ENCODE data around the gene PTPRQ. TPM values are rescaled to one million over a fixed set of nuclear protein-coding genes. Genes with fewer than 3 reads are reported as not detected.
"Not testable (repeated sequence)": the region's sequence is repeated elsewhere in the genome, so short reads cannot be mapped to it uniquely, and the experiment has no call there.

Gene PTPRQ
- total RNA-seq, 1 donor from 2014 or later: not detected

GRCh38 chr12:80655751-80656150 lies 211.7 kb downstream of the PTPRQ start:
- no peak for TF ChIP-seq CTCF (conservative IDR thresholded peaks at IDR 0.05)
- Mint-ChIP-seq H3K27me3 (ENCODE audit: low read depth) (no peaks in the 10 kb centered on the region), H3K4me1 (peaks cover 5% of the 10 kb centered on the region), H3K4me3 (no peak overlapping the region), H3K9me3 (no peaks in the 10 kb centered on the region), H3K36me3 (ENCODE audit: low read depth) (no peaks in the 10 kb centered on the region), H3K27ac (ENCODE audit: unreplicated experiment) (no peak overlapping the region)
- DNase-seq (ENCODE audit: low read depth, low spot score): no peak

GRCh38 chr12:80659512-80660063 lies 215.6 kb downstream of the PTPRQ start:
- no peak for TF ChIP-seq CTCF (conservative IDR thresholded peaks at IDR 0.05)
- H3K4me3 Mint-ChIP-seq: no peak overlapping the region
- no peaks in the 10 kb centered on the region for H3K36me3 Mint-ChIP-seq (ENCODE audit: low read depth)
- DNase-seq (ENCODE audit: low read depth, low spot score): no peak
- H3K27ac Mint-ChIP-seq (ENCODE audit: unreplicated experiment): no peak overlapping the region
- H3K27me3 Mint-ChIP-seq (ENCODE audit: low read depth): no peaks in the 10 kb centered on the region
- H3K4me1 Mint-ChIP-seq: no peaks in the 10 kb centered on the region
- no peaks in the 10 kb centered on the region for H3K9me3 Mint-ChIP-seq

- Mint-ChIP-seq H3K36me3 (ENCODE audit: low read depth) (no peaks in the 10 kb centered on the region), H3K27ac (ENCODE audit: unreplicated experiment) (no peak overlapping the region), H3K4me1 (no peaks in the 10 kb centered on the region), H3K27me3 (ENCODE audit: low read depth) (peaks cover 5% of the 10 kb centered on the region), H3K4me3 (no peak overlapping the region), H3K9me3 (no peaks in the 10 kb centered on the region)
- no peak for DNase-seq (ENCODE audit: low read depth, low spot score)
- TF ChIP-seq CTCF (conservative IDR thresholded peaks at IDR 0.05): no peak
Observed at GRCh38 chr12:80662586-80662985, 218.6 kb downstream of the PTPRQ start.

GRCh38 chr12:80670214-80670613 lies 226.2 kb downstream of the PTPRQ start:
- Mint-ChIP-seq H3K27ac (ENCODE audit: unreplicated experiment) (no peak overlapping the region), H3K9me3 (no peaks in the 10 kb centered on the region), H3K4me3 (no peak overlapping the region), H3K36me3 (ENCODE audit: low read depth) (no peaks in the 10 kb centered on the region), H3K4me1 (no peaks in the 10 kb centered on the region), H3K27me3 (ENCODE audit: low read depth) (peaks cover 8% of the 10 kb centered on the region)
- DNase-seq (ENCODE audit: low read depth, low spot score): no peak
- TF ChIP-seq CTCF (conservative IDR thresholded peaks at IDR 0.05): no peak

- DNase-seq (ENCODE audit: low read depth, low spot score); H3K4me3 Mint-ChIP-seq; H3K9me3 Mint-ChIP-seq; H3K4me1 Mint-ChIP-seq; H3K36me3 Mint-ChIP-seq (ENCODE audit: low read depth); H3K27me3 Mint-ChIP-seq (ENCODE audit: low read depth); H3K27ac Mint-ChIP-seq (ENCODE audit: unreplicated experiment): not testable (repeated sequence)
Observed at GRCh38 chr12:80676042-80676636, 232.1 kb downstream of the PTPRQ start.

- no peak for DNase-seq (ENCODE audit: low read depth, low spot score)
- Mint-ChIP-seq H3K36me3 (ENCODE audit: low read depth) (no peaks in the 10 kb centered on the region), H3K27ac (ENCODE audit: unreplicated experiment) (no peak overlapping the region), H3K4me1 (no peaks in the 10 kb centered on the region), H3K27me3 (ENCODE audit: low read depth) (peaks cover under 1% of the 10 kb centered on the region), H3K9me3 (no peaks in the 10 kb centered on the region), H3K4me3 (no peak overlapping the region)
- TF ChIP-seq CTCF (conservative IDR thresholded peaks at IDR 0.05): no peak
Observed at GRCh38 chr12:80676856-80677255, 232.8 kb downstream of the PTPRQ start.
